Measurements from ENCODE around the gene UBIAD1.
"Not testable (repeated sequence)": the region's sequence is repeated elsewhere in the genome, so short reads cannot be mapped to it uniquely, and the experiment has no call there.

UBIAD1 gene, protein sequence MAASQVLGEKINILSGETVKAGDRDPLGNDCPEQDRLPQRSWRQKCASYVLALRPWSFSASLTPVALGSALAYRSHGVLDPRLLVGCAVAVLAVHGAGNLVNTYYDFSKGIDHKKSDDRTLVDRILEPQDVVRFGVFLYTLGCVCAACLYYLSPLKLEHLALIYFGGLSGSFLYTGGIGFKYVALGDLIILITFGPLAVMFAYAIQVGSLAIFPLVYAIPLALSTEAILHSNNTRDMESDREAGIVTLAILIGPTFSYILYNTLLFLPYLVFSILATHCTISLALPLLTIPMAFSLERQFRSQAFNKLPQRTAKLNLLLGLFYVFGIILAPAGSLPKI

DNA sequence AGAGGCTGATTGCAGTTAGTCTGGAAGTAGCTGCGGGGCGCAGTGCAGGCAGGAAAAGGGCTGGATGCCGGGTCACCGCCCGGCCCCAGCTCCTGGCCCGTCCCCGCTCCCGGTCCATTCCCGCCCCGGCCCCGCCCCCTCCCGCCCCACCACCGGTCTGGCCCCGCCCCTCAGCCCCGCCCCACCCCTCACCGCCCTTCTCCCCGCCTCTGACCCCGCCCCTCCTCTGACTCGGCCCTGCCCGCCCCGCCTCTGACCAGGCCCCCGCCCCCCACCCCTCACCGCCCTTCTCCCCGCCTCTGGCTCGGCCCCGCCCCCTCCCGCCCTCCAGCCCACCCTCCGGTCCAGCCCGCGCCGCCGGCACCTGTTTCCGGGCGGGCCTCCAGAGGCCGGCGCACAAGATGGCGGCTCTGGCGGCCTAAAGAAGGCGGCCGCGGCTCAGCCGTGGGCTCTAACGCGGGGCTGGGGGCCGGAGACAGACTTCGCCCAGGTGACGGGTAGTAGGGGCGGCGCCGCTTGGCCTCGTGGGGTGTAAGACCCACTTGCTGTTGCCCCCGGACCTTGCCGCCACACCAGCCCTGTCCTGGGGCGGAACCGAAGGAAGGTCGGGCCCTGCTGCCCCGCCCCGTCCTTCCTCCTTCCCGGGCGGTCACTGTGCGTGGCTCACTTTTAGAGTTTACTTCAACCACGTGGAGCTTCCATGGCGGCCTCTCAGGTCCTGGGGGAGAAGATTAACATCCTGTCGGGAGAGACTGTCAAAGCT, at the start of gene UBIAD1:
Gene UBIAD1 (plus strand): TSS at position 367 of the 763 bp plus-strand sequence. CDS start 334 bp downstream, at position 701.
- peak; percentile 73 to 83 (median 77) for DNase-seq (ENCODE audit: low read depth in 3 of 3)

DNA sequence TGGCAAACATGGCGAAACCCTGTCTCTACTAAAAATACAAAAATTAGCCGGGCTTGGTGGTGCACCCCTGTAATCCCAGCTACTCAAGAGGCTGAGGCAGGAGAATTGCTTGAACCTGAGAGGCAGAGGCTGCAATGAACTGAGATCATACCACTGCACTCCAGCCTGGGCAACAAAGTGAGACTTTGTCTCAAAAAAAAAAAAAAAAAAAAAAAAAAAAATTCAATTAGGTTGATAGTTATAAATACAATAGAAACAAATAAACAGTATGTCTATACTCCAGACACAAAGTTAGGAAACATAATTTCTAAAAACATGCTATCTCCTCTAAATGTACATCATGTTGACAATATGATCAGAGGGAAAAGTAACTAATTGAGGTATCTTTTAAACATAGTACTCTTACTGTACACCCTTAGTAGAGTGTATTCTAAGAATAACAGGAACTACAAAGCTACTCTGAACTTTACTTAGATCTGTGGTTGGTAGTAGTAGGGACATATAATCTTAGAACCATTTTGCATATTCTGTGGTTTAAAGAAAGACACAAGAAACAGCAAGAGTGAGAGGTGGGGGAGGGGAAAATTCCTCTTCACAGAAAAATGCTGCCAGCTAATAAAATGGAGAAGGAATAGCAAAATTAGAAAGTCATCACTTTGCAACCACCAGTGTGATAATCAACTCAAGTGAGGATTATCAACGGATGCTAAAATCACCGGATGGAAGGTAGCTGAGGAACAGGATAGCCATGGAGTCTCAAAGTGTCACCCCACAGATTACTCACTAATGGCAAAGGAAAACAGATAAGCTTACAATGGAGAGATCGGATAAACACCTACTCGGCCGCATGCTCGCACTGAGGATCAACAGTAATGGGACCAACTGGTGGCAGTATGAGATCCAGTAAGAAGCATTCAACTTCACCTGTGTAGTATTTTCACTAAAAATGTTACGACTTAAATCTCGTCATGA, 45.6 kb upstream of the UBIAD1 start:
- DNase-seq (ENCODE audit: low read depth in 3 of 3), result no peak

DNA sequence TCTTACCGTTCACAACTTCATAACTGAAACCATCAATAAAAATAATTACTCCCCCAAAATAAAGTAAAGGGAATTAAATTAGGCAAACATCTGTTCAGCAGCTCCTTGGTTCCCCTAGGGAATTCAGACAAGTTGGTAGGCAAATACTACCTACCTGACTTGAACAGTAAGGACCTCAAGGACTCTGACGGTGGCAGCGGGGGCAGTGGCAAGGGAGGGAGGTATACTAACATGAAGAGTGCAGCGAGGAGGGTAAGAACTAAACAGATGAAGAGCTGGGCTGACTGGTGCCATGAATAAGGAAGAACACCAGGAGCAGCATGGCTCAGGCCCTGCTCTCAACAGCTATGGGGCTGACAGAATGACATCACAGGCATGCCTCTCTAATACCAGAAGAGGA, 43.8 kb upstream of the UBIAD1 start:
- DNase-seq (ENCODE audit: low read depth in 3 of 3), result no peak

DNA sequence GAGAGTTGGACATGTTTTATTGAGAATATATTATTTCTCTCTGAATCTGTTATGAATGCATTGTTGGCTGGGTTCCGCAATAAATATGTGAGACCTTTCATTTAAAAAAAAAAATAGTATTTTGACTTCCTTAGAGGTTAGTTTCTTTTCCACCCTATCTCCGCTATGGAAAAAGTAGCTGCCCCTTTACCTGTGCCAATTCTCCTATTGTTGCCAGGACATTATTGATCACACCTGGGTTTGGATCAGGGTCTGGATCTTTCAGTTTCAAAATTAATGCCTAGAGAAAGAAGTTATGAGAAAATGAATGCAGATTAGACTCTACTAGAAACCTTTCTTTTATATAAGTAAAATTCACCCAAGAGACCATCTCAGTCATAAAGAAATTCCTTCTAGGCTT, 39.8 kb upstream of the UBIAD1 start:
- no peak for DNase-seq (ENCODE audit: low read depth in 3 of 3)

DNA sequence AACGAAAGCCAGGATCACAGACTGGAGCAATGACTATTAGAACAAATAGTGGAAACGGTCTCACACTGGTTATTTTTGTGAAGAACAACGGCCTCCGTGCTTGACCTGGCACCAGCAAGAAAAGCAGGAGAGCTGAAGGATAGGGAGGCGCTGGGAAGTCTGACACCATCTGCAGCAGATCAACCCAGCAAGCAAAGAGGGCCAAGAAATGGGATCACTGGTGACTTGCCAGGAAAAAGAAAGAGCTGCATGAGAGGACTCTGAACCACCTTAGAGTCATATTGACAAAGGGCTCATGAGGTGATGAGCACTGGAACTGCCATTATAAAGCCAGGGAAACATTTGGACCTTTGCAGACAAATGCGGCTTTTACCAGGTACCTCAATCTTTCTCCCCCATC, 35.6 kb upstream of the UBIAD1 start:
- no peak for DNase-seq (ENCODE audit: low read depth in 3 of 3)

DNA sequence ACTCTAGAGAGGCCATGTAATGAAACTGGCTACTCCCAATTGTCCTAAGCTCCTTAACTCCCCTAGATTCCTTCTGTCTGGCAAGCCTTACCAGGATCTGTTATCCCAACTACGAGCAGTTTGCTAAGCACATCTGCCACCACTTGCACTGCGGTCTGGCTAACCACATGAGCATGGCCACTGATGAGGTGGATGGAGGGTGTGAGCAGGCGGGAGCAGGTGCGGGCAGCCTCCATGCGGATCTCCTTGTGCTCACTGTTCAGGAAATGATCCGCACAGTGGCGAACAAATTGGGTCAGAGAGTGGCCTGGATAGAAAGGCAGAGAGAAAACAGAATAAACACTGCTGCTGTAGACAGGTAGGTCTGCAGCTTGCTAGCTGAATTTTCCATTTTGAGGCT, 34.7 kb upstream of the UBIAD1 start:
- no peak for DNase-seq (ENCODE audit: low read depth in 3 of 3)

DNA sequence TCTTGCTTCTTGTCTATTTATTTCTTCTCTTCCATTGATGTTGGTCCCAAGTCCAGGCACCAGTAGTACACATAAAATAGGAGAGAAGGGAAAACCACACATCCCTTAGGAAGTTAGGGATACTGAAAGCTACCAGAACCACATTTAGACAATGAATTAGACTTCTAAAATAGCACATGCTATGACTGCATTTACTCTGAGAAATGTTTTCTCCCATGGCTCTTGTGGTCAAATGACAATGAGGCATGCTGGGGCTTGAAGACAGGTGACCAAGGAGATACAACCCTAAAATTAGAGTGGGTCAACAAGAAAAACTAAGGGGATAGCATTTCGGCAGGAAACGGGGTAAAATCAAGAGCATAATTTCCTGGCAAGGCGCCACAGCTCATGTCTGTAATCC, 27.8 kb upstream of the UBIAD1 start:
- DNase-seq (ENCODE audit: low read depth in 3 of 3), result no peak

DNA sequence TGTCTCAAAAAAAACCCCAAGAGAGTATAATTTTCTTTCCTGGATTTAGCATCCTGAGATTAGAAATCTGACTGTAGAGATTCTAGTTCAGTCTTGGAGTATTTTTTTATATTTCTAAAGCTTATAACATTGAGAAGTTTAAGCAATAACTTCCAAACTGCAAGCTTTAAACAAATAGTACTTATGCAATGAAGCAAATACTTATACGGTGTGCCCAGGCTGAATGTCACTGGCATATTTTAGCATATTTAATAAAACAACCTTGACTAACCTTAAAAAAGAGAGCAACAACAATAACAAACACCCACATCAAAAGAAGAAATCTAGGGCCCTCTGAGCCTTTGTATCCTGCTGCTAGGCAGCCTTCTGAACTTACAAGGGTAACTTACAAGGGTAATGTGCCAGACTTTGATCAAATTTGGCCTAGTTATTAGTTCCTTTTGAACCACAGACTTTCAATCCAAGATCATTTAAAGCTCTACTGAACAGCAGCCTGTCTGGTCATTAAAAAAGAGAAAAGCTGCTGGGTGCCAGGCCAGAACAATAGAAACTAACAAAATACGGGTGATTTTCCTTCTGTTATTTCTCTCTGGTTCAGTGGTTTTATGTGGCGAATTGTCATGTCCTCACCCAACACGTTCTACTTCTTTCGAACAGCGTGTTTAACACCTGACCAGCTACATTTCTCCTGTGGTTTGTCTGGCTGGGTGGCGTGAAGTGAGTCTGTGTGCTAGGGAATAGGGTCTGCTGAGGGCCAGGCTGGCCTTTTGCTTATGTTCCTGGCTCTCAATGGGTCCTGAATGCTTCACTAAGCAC, 26.9 kb upstream of the UBIAD1 start:
- no peak for DNase-seq (ENCODE audit: low read depth in 3 of 3)

DNA sequence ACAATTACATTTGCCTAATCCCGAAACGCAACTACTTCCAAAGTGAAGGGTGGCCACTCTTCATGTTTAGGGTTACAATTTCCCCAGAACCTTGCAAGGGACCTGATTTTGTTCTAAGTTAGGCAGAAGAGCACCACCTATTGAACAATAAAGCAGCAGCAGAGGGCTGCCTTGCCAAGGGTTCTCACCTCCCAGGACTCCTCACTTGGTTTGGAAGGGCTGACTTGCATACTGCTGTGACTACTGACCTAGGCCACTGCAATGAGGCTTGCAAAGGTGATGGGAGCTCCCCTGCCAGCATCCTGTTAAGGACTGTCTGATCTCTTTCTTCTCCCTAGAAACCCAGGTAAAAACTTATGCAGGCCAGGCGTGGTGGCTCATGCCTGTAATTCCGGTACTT, 24.8 kb upstream of the UBIAD1 start:
- DNase-seq (ENCODE audit: low read depth in 3 of 3), result no peak

DNA sequence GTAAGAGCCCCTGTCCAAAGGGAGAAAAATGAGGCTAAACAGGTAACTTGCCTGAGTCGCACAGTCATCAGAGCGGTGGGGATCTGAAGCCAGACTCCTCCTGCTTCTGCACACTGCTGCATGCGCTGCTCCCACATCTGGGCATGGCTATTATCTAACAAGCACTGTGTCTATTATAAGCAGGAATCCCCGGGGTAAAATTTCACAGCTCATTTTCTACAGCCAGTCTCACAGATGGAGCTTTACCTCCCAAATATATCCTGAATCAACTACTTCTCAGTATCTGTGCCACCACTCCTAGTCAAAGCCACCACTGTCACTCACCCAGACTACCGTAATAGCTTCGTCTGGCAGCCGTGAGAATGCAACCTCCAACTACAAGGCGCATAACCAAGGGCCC, 20.5 kb upstream of the UBIAD1 start:
- DNase-seq (ENCODE audit: low read depth in 3 of 3), result no peak

DNA sequence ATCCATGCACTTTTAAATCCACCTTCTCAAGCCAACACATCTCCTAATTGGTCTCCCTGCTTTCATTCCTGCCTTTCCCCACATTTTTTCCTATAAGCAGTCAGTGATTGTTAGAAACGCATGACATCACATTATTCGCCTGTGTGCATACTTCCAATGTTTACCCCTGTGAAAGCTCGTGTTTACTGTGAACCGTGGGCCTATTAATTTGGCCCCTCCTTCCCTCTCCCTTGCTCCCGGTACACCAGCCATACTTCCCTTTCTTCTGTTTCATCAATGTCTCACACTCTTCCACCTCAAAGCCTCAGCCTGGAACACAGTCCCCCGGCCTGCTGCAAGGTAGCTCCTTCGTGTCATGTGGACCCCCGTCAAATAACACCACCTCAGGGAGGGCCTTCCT, 19.8 kb upstream of the UBIAD1 start:
- no peak for DNase-seq (ENCODE audit: low read depth in 3 of 3)

DNA sequence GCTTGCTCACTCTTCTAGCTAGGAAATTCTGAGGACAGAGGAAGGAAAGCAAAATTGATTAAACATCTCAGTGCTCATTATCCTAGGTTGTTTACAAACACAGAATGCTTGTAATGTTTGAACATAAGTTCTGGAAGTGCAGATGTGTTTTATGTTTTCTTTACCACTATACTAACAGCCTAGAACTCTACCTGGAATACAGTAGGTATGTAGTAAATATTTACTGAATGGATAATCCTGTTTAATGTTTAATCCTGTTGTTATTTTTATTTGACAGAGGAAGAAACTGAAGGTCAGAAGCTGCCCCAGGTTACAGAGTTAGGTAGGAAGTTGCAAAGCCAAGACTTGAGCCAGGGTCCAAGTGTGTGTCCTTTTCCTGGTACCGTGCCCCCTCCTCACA, 16.7 kb upstream of the UBIAD1 start:
- DNase-seq (ENCODE audit: low read depth in 3 of 3), result no peak

DNA sequence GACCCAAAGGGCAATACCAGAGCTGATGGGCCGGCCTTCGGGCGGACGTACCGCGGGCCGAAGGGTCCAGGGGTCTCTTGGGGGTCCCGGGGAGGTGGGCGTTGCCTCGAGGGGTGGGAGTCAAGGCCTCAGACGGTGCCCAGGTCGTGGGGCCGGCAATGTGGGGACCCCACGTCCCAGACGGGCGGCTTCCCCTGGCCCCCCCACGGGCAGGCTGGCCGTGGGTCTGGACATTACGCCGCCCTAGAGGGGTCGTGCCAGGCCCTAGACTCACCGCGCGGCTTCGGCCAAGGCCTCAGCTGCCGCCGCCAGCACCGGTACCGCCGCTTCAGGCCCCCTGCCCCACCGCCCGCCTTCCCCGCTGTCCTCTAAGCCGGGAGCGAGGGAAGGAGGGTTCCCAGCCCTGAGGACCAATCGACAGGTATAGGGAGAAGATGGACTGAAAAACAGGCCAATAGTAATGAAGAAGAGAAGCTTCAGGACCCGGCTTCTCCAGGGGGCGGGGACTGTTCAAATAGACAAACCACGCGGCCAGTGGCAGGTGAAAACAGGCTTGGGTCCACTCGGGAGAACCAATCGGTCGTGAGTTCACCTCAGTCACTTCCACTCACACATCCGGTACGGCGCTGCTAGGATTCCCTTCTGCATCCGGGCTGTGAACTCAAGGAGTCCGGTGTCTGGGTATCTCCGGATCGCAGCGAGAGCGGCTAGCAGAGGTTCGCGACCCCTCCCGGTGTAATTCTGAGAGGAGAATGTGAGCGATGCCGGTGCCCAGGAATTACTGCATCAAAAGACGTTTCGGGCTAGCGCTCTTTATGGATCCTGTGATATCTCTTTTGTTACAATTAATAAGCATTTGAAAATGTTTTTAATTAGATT, 10.6 kb upstream of the UBIAD1 start, which contains the start of gene MTOR:
Gene MTOR (minus strand): TSS at position 381 of the 879 bp plus-strand sequence. CDS start 3,142 bp downstream, outside the sequence.
- peak; percentile 82 to 94 (median 93) for DNase-seq (ENCODE audit: low read depth in 3 of 3)

DNA sequence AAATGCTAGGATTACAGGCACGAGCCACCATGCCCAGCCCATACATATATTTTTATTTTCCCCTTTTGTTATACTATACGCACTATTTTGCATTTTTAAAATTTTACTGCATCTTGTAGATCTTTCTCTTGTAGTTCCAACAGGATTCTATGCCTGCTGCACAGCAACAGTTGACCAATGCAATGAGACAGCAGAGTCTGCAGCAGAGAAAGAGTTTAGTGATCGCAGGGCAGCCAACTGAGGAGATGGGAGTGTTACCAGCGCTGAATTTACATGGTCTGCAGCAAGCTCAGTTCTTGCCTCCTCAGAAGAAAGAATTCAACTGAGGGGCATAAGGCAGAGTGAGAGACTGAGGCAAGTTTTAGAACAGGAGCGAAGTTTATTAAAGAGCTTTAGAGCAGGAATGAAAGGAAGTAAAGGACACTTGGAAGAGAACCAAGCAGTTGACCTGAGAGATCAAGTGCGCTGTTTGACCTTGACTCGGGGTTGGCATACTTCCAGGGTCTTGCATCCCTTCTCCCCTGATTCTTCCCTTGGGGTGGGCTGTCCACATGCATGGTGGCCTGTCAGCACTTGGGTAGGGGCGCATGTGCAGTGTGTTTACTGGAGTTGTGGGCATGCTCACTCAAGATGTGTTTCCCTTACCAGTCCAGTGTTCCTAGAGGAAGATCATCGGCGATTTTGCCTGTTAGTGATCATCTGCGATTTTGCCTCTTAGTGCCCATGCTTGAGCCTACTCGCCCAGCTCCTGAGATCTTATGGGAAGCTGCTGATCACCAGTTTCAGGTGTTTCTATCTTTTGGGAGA, 6.5 kb upstream of the UBIAD1 start:
- no peak for DNase-seq (ENCODE audit: low read depth in 3 of 3)

DNA sequence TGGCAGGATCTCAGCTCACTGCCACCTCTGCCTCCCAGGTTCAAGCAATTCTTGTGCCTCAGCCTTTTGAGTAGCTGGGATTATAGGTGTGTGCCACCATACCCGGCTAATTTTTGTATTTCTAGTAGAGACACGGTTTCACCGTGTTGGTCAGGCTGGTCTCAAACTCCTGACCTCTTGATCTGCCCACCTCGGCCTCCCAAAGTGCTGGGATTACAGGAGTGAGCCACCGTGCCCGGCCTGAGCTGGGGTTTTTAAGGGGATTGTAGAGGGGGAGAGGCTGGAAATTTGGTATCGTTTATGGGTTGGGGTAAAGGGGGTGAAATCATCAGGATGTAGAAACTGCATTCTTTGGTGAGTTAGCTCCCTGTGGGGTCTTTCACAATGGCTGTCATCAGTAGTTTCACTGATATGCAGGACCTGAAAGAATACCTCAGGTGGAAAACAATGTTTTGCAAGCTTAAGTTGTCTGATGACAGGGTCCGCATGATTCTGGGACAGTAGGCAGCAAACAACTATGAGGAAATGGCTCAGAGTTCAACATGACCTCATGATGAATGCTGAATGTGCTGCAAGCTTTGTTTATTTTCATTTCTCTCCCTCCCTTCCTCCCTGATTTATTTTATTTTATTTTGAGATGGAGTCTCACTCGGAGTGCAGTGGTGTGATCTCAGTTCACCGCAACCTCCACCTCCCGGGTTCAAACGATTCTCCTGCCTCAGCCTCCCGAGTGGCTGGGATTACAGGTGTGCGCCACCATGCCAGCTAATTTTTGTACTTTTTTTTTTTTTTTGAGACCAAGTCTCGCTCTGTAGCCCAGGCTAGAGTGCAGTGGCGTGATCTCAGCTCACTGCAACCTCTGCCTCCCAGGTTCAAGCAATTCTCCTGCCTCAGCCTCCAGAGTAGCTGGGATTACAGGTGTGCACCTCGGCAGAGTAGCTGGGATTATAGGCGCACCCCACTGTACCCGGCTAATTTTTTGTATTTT, 5.4 kb upstream of the UBIAD1 start:
- DNase-seq (ENCODE audit: low read depth in 3 of 3), result not testable (repeated sequence)

DNA sequence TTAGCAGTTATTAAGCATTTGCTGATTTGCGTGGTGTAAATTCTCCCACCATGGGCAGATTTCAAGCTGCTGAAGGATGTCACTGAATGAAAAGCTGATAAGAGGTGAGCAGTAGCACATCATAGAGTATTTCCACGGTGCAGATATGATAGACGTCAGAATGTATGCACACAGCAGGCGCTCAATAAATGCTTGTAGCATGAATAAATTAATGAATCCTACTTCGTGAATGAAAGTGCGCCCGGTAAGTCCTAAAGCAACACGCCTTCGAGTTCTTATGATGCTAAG, 510 bp upstream of the UBIAD1 start:
- DNase-seq (ENCODE audit: low read depth in 3 of 3), result no peak

DNA sequence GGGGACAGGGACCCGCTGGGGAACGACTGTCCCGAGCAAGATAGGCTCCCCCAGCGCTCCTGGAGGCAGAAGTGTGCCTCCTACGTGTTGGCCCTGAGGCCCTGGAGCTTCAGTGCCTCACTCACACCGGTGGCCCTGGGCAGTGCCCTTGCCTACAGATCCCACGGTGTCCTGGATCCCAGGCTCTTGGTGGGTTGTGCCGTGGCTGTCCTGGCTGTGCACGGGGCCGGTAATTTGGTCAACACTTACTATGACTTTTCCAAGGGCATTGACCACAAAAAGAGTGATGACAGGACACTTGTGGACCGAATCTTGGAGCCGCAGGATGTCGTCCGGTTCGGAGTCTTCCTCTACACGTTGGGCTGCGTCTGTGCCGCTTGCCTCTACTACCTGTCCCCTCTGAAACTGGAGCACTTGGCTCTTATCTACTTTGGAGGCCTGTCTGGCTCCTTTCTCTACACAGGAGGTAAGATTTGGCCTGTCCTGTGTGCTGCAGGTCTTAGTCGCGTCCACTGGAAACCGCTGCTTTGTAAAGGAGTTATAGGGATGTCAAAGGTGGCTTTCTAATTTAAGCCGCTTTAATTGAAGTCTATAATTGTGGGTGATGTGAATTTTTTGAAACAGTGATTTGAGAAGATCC, 717 bp downstream of the UBIAD1 start:
- no peak for DNase-seq (ENCODE audit: low read depth in 3 of 3)

DNA sequence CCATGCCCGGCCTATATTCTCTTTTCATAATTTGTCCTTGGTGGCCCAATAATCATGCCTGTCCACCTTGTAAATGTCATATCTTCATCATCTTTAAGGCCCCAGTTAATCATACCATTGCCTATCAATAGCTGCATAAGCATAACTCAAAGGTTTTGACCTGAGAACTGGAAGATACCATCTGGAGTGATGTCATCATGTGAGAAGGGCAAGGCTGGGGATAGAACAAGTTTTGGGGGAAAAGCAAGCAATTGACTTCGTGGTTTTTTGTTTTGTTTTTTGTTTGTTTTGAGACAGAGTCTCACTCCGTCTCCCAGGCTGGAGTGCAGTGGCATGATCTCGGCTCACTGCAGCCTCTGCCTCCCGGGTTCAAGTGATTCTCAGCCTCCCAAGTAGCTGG, 6.2 kb downstream of the UBIAD1 start:
- no peak for DNase-seq (ENCODE audit: low read depth in 3 of 3)

Data from stimulated activated CD4-positive, alpha-beta T cell treated with anti-CD3 and anti-CD28 coated beads, TNF-alpha, amount 100 ng/mL, for 4 hours (primary cell).